Measurements from ENCODE around the gene TGFBR3.

The TGFBR3 gene

GRCh38 chr1:91783423-91784170, 102.4 kb downstream of the TGFBR3 start:
- H3K4me3 ChIP-seq (ENCODE audit: low read length), result no peak overlapping the region
- DNase-seq (ENCODE audit: low read depth), result no peak
- TF ChIP-seq CTCF (IDR thresholded peaks at IDR 0.05; ENCODE audit: insufficient read depth, low read depth, low read length, missing control alignments), result no peak

GRCh38 chr1:91781901-91782622, 103.9 kb downstream of the TGFBR3 start:
- no peak for DNase-seq (ENCODE audit: low read depth)
- no peak overlapping the region for H3K4me3 ChIP-seq (ENCODE audit: low read length)
- no peak for TF ChIP-seq CTCF (IDR thresholded peaks at IDR 0.05; ENCODE audit: insufficient read depth, low read depth, low read length, missing control alignments)

DNA sequence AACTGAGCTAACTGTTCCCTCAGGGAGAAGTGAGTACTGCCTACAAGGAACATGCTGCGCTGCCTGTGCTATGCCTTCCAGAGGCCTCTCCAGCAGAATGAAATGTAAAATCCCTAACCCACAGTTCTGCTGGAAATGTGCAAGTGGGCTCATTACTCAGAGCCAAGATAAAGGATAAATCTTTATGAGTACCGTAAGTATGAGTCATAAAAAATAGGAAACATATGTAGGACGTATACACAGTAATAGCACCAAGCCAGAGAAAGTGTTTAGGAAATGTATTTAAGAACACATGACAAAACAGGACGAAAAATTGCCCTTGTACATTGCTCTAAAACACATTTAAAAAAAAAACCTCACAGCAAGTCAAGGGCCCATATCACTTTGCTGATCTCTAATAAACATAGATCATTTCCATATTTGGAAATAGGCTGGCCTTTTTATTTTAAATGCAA, 104.6 kb downstream of the TGFBR3 start:
- TF ChIP-seq CTCF (IDR thresholded peaks at IDR 0.05; ENCODE audit: insufficient read depth, low read depth, low read length, missing control alignments), result no peak
- no peak overlapping the region for H3K4me3 ChIP-seq (ENCODE audit: low read length)
- peak; percentile 50 for DNase-seq (ENCODE audit: low read depth)

DNA sequence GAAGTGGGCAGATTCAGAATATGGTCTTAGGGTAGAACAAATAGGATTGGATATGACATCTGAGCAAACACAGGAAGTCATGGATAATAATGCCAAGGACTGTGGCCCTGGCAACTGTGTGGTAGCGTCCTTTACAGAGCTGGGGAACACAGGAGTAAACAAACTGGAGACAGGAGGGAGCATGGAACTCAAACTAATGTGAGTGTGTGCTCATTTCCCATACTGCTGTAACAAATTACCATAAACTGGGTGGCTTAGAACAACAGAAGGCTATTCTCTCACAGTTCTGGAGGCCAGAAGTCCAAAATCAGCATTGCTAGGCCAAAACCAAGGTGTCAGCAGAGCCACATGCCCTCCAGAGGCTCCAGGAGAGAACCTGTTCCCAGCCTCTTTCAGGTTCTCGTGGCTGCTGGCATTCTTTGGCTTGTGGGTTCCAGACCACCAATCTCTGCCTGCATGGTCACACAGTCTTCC, 106.4 kb downstream of the TGFBR3 start:
- no peak for TF ChIP-seq CTCF (IDR thresholded peaks at IDR 0.05; ENCODE audit: insufficient read depth, low read depth, low read length, missing control alignments)
- H3K4me3 ChIP-seq (ENCODE audit: low read length), result no peak overlapping the region
- no peak for DNase-seq (ENCODE audit: low read depth)

DNA sequence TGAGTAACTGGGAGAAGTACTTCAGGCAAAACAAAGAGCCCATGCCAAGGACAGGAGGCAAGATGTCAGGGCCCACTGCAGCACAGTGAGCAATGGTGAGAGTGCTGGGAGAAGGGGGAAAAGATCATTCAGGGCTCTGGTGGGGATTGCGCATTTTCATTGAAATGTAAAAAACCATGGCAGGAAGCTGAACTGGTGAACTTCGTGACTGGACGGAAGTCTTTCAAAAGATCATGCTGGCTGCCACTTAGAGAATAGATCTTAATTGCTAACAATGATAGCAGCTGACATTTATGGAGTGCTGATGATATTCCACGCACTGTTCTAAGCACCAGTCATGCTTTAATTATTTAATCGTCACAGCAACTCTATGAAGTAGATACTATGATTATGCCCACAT, 107.0 kb downstream of the TGFBR3 start:
- no peak overlapping the region for H3K4me3 ChIP-seq (ENCODE audit: low read length)
- DNase-seq (ENCODE audit: low read depth), result no peak
- no peak for TF ChIP-seq CTCF (IDR thresholded peaks at IDR 0.05; ENCODE audit: insufficient read depth, low read depth, low read length, missing control alignments)

- no peak for DNase-seq (ENCODE audit: low read depth)
- no peak for TF ChIP-seq CTCF (IDR thresholded peaks at IDR 0.05; ENCODE audit: insufficient read depth, low read depth, low read length, missing control alignments)
- H3K4me3 ChIP-seq (ENCODE audit: low read length), result no peak overlapping the region
These were observed 108.2 kb downstream of the TGFBR3 start for GRCh38 chr1:91777630-91778300.
